K562 (cell line): ENCODE data around the gene CLEC3A. TPM values are rescaled to one million over a fixed set of nuclear protein-coding genes. Genes with fewer than 3 reads are reported as not detected.
A peak's percentile ranks its signal among the peaks of the same experiment; 100 is the strongest.

ENCODE experiments used
- ATAC-seq: fragments of 200-7000 bp; cut with Tn5 transposase; 3 replicates; pipeline ENCODE4 v1.9.1; 2020; ENCODE audit warnings: moderate library complexity
- BruUV-seq: library from RNA; stranded (reverse); fragments of 400-500 nt; replicated peaks from 2 replicates; lab custom pipeline; 2021; lab: Mats Ljungman, UMichigan
- CTCF ChIA-PET: fragments of 300-600 bp; formaldehyde crosslinking; extraction: SDS; loops from one replicate; lab custom pipeline; 2021; ENCODE audit warnings: low intra/inter-chr PET ratio; lab: Yijun Ruan, JAX
- POLR2A ChIA-PET: fragments of 300-600, 350-650 bp; sonication (Branson Sonifier 250); formaldehyde crosslinking; extraction: SDS; loops from one replicate; lab custom pipeline; 2021; ENCODE audit warnings: antibody characterized with exemption, inconsistent platforms; lab: Yijun Ruan, JAX
- DNase-seq, 4 experiments: peaks; one replicate each; pipeline versions ENCODE4 v3.0.0 to v3.0.0-alpha.2; 2011 to 2018; ENCODE audit warnings: low spot score in 3 of 4, mixed read lengths in 3 of 4; ENCODE audit errors: extremely low read depth in 1 of 4
- FAIRE-seq: peaks from 2 replicates; lab custom pipeline; 2011; peaks lifted over from hg19 to GRCh38; lab: Jason Lieb, UNC
- H2AFZ ChIP-seq: 2 replicates; pipeline ENCODE4 v1.6.0; 2011; ENCODE audit warnings: low read depth, low read length, control low read depth, inconsistent platforms
- H3K27ac ChIP-seq: fragments of 200-600 bp; 3 replicates; pipeline ENCODE4 v1.8.0; 2011; ENCODE audit warnings: low read depth, mild to moderate bottlenecking, control low read depth, inconsistent platforms, low read length, moderate library complexity, mixed read lengths; ENCODE audit errors: extremely low read depth
- H3K27me3 ChIP-seq, 2 experiments: fragments of 300-600 bp in 1 of 2; 2 replicates in 1 of 2; 3 replicates in 1 of 2; pipeline versions ENCODE4 v1.6.0 to v1.8.0; 2011; ENCODE audit warnings: inconsistent platforms in 2 of 2, low read length in 2 of 2, mild to moderate bottlenecking in 1 of 2, mixed read lengths in 1 of 2, moderate library complexity in 1 of 2; ENCODE audit not compliant: control insufficient read depth in 2 of 2, insufficient read depth in 2 of 2
- H3K36me3 ChIP-seq: fragments of 300-600 bp; 3 replicates; pipeline ENCODE4 v1.8.0; 2011; ENCODE audit warnings: mild to moderate bottlenecking, low read length, inconsistent platforms; ENCODE audit not compliant: control insufficient read depth, insufficient read depth
- H3K4me1 ChIP-seq, 2 experiments: fragments of 200-600 bp in 1 of 2; replicated peaks in 1 of 2; 2 replicates in 1 of 2; 3 replicates in 1 of 2; pipeline versions ENCODE4 v1.5.1 to v1.8.0; 2011; ENCODE audit warnings: inconsistent platforms in 2 of 2, low read length in 2 of 2, mild to moderate bottlenecking in 1 of 2, mixed read lengths in 1 of 2, moderate library complexity in 1 of 2; ENCODE audit not compliant: control insufficient read depth in 2 of 2, insufficient read depth in 2 of 2
- H3K4me2 ChIP-seq: 2 replicates; pipeline ENCODE4 v1.6.1; 2011; ENCODE audit warnings: low read length, control low read depth, inconsistent platforms, mixed read lengths; ENCODE audit not compliant: insufficient read depth
- H3K4me3 ChIP-seq: fragments of 200-600 bp; sonication (generic), shearing (Covaris generic); 2 replicates; pipeline ENCODE4 v1.5.1; 2016; ENCODE audit warnings: control low read depth, inconsistent platforms
- H3K79me2 ChIP-seq: fragments of 200-600 bp; 3 replicates; pipeline ENCODE4 v1.8.0; 2011; ENCODE audit warnings: low read length, inconsistent platforms; ENCODE audit not compliant: control insufficient read depth, insufficient read depth
- H3K9ac ChIP-seq, 2 experiments: 2 replicates each; pipeline versions ENCODE4 v1.6.0 to v1.6.1; 2011; ENCODE audit warnings: low read depth in 2 of 2, low read length in 2 of 2, control low read depth in 1 of 2, inconsistent platforms in 1 of 2, mild to moderate bottlenecking in 1 of 2, mixed read lengths in 1 of 2; ENCODE audit not compliant: insufficient read depth in 1 of 2
- H3K9me1 ChIP-seq: one replicate; pipeline ENCODE4 v1.6.0; 2011; ENCODE audit warnings: inconsistent platforms, mild to moderate bottlenecking, low read length, moderate library complexity; ENCODE audit not compliant: control insufficient read depth, insufficient read depth
- H3K9me3 ChIP-seq: replicated peaks from 2 replicates; pipeline ENCODE4 v1.5.1; 2011; ENCODE audit warnings: low read depth, low read length, inconsistent platforms; ENCODE audit not compliant: control insufficient read depth, insufficient read depth
- H4K20me1 ChIP-seq: replicated peaks from 2 replicates; pipeline ENCODE4 v1.6.1; 2011; ENCODE audit warnings: low read length, inconsistent platforms, mixed read lengths; ENCODE audit not compliant: control insufficient read depth, insufficient read depth
- SAFB ChIP-seq: fragments of 200-400 bp; formaldehyde crosslinking; IDR thresholded peaks from 2 replicates; pipeline ENCODE4 v1.6.1; 2017; ENCODE audit warnings: low read depth, low read length, borderline replicate concordance
- YY1 ChIP-seq, 3 experiments: IDR thresholded peaks; 2 replicates each; pipeline ENCODE4 v1.6.1; 2011; ENCODE audit warnings: low read length in 2 of 3, mild to moderate bottlenecking in 2 of 3, moderate library complexity in 2 of 3, borderline replicate concordance in 1 of 3, control low read depth in 1 of 3, low read depth in 1 of 3; ENCODE audit not compliant: insufficient read depth in 3 of 3, insufficient replicate concordance in 2 of 3, control insufficient read depth in 1 of 3, insufficient read length in 1 of 3; ENCODE audit errors: extremely low read depth in 1 of 3
- ZNF354B ChIP-seq: fragments of 250-450 bp; sonication (Bioruptor Pico); IDR thresholded peaks from 2 replicates; pipeline ENCODE4 v1.4.0; 2020
- WGBS: fragments of 100-300 bp; shearing (Covaris generic); methylation state at CpG from one replicate; pipeline ENCODE4 v1.1.6; 2016; ENCODE audit warnings: low coverage, mixed read lengths; ENCODE audit not compliant: insufficient coverage; ENCODE audit errors: missing lambda C conversion rate; 5-methylcytosine and 5-hydroxymethylcytosine counted together
- in situ Hi-C: fragments of 300-500 bp; cut with MboI; formaldehyde crosslinking; loops from 4 replicates; pipeline ENCODE4 v1.15.0; 2018; ENCODE audit warnings: inconsistent platforms, mixed read lengths
- intact Hi-C: fragments of 100-400 bp; cut with micrococcal nuclease; formaldehyde crosslinking; loops from 2 replicates; pipeline ENCODE4 v1.14.2; 2022
- polyA plus RNA-seq, 8 experiments: library from polyadenylated mRNA; depleted of rRNA in 4 of 8; stranded (reverse) in 5 of 8; unstranded in 3 of 8; fragments of >200 nt; fragmentation: Nextera tagmentation in 2 of 8; fragmentation: Illumina TruSeq in 1 of 8; extraction: Ambion mirVana in 2 of 8; extraction: Trizol in 1 of 8; gene quantifications; 2 replicates each; pipeline versions ENCODE4 v1.2.1 to v1.2.3, GENCODE V29; 2011 to 2014; ENCODE audit warnings: inconsistent platforms in 1 of 8, missing spikeins in 1 of 8
- total RNA-seq, 7 experiments: library from RNA; depleted of rRNA in 6 of 7; stranded (reverse); fragments of >200 nt in 6 of 7; fragmentation: Illumina TruSeq in 2 of 7; extraction: Trizol in 2 of 7; gene quantifications; 2 replicates each; pipeline versions ENCODE4 v1.2.1 to v1.2.3, GENCODE V29; 2011 to 2021; ENCODE audit warnings: low replicate concordance in 1 of 7
- TF ChIP-seq, protein P1 (sequence below), 3 experiments: IDR thresholded peaks in 2 of 3; conservative IDR thresholded peaks in 1 of 3; 2 replicates each; pipeline ENCODE4 v1.5.1; 2011 to 2012; ENCODE audit warnings: low read length in 3 of 3, mild to moderate bottlenecking in 3 of 3, control low read depth in 2 of 3, improper control_type of control experiment in 1 of 3, inconsistent platforms in 1 of 3, low read depth in 1 of 3, mixed read lengths in 1 of 3, moderate library complexity in 1 of 3; ENCODE audit not compliant: insufficient read depth in 2 of 3

Gene CLEC3A
- total and polyA plus RNA-seq, 9 of the 15 experiments (the other 6 are each of a cell fraction or from before 2014, with no cell fraction given): not detected

DNA sequence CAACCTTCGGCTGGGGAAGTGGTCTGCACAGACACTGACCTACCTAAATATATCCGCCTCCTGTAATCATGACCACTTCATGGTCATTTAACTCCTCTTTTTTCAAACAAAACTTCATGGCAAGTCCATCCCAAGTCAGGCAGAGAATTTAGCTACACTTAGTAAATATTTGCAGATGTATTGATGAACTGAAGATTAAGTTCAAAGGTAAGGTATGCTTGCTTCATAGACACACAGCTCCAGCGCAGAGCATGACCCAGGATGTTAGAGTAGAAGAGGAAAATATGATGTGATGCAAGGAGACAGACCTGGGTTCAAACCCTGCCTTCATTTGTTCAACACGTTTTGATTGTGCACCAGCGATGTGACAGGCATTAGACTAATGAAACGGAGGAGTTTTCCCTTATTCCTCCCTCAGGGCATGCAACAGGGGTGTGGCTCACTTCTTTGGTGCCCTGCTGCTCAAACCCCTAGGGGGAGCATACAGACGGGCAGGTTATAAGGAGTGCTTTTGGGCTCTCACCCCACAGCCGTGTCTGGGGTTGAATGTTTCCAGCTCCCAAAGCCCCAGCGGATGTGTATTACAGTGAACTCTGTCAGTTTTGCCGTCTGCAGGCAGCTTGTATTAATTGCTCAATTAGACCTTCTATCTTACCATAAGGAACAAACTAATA, 23.9 kb upstream of the CLEC3A start:
- FAIRE-seq (no peak), ATAC-seq (no peak), DNase-seq (no peak)
- Histone ChIP-seq H3K27me3 (no peaks in the 10 kb centered on the region; a peak in 1 of 5 replicates), H4K20me1 (no peaks in the 10 kb centered on the region), H3K4me2 (no peak overlapping the region), H3K36me3 (no peaks in the 10 kb centered on the region), H3K9me1 (no peaks in the 10 kb centered on the region), H3K4me3 (no peak overlapping the region), H3K9me3 (0 out of 2 replicates have a peak, but pooled peaks cover under 1% of the 10 kb centered on the region), H2AFZ (no peak overlapping the region), H3K4me1 (no peaks in the 10 kb centered on the region), H3K27ac (no peak overlapping the region), H3K9ac (no peak overlapping the region), H3K79me2 (no peaks in the 10 kb centered on the region)
- POLR2A ChIA-PET: no interaction called here
- no peak for TF ChIP-seq SAFB
- TF ChIP-seq ZNF354B: no peak
- TF ChIP-seq, protein P1, sequence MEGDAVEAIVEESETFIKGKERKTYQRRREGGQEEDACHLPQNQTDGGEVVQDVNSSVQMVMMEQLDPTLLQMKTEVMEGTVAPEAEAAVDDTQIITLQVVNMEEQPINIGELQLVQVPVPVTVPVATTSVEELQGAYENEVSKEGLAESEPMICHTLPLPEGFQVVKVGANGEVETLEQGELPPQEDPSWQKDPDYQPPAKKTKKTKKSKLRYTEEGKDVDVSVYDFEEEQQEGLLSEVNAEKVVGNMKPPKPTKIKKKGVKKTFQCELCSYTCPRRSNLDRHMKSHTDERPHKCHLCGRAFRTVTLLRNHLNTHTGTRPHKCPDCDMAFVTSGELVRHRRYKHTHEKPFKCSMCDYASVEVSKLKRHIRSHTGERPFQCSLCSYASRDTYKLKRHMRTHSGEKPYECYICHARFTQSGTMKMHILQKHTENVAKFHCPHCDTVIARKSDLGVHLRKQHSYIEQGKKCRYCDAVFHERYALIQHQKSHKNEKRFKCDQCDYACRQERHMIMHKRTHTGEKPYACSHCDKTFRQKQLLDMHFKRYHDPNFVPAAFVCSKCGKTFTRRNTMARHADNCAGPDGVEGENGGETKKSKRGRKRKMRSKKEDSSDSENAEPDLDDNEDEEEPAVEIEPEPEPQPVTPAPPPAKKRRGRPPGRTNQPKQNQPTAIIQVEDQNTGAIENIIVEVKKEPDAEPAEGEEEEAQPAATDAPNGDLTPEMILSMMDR (IDR thresholded peaks at IDR 0.05 in 2 of 3, conservative IDR thresholded peaks at IDR 0.05 in 1 of 3; ENCODE audit: insufficient read depth in 2 of 3, low read depth in 1 of 3, low read length in 3 of 3): 0 out of 6 replicates have a peak, but pooled peaks of 1 of the 3 experiments have one; percentile 6
- no peak for TF ChIP-seq YY1 (IDR thresholded peaks at IDR 0.05; ENCODE audit: borderline replicate concordance in 1 of 3, control insufficient read depth in 1 of 3, extremely low read depth in 1 of 3, insufficient read depth in 3 of 3, insufficient read length in 1 of 3, insufficient replicate concordance in 2 of 3, low read depth in 1 of 3, low read length in 2 of 3)
- CTCF ChIA-PET: no interaction called here
- 0% methylated on average over 9 of the region's 10 CpGs for WGBS
- intact Hi-C loops (no loop called here), in situ Hi-C loops (no loop called here)
- no TSS peak for BruUV-seq
